ENCODE data around the gene TLNRD1.
"Not testable (repeated sequence)": the region's sequence is repeated elsewhere in the genome, so short reads cannot be mapped to it uniquely, and the experiment has no call there.

TLNRD1 gene

DNA sequence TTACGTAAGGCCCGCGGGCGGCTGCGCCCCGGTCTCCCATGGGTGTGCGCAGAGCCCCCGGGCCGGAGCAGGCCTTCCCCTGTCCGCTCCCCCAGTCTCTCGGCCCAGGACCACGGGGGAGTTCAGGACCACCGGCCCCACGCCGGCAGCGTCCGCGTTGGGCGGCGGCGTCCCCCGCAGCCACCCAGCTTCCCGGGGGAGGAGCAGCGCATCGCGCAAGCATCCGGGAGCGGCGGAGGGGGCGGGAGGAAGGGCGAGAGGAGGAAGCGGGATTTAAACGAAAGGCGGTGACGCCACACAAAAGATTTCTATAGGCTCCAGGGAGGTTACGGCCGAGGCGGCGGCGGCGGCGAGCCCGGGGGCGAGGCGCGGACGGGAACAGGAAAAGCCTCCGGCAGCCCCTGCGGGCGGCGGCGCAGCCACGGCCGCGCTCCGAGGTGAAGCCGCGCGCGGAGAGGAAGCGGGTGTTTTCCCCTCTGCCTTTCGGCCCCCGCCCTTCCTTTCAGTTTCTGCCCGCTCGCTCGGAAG, at the start of gene TLNRD1:
TSS of gene TLNRD1 (plus strand) at position 300 of the 528 bp plus-strand sequence. CDS start 1,349 bp downstream, outside the sequence.
- peak; percentile 92 for DNase-seq (ENCODE audit: low spot score)

DNA sequence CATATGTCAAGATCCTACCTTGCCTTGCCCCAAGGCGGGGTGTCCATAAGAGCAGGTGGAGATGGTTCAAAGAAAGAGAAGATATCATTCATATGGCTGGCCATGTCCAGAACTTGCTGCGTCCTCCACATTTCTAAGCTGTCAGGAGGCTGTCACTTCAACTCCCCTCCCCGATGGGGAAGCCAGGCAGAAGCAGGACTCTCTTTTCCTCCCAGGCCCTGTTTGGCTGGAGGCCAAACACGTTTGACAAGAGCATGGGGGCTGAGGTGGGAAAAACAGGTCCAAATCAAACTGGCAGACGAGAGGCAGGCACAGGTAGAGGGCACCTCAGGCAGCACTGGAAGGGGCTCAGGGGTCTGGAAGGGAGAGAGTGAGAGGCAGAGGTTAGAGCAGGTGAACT, 48.8 kb upstream of the TLNRD1 start:
- no peak for DNase-seq (ENCODE audit: low spot score)

DNA sequence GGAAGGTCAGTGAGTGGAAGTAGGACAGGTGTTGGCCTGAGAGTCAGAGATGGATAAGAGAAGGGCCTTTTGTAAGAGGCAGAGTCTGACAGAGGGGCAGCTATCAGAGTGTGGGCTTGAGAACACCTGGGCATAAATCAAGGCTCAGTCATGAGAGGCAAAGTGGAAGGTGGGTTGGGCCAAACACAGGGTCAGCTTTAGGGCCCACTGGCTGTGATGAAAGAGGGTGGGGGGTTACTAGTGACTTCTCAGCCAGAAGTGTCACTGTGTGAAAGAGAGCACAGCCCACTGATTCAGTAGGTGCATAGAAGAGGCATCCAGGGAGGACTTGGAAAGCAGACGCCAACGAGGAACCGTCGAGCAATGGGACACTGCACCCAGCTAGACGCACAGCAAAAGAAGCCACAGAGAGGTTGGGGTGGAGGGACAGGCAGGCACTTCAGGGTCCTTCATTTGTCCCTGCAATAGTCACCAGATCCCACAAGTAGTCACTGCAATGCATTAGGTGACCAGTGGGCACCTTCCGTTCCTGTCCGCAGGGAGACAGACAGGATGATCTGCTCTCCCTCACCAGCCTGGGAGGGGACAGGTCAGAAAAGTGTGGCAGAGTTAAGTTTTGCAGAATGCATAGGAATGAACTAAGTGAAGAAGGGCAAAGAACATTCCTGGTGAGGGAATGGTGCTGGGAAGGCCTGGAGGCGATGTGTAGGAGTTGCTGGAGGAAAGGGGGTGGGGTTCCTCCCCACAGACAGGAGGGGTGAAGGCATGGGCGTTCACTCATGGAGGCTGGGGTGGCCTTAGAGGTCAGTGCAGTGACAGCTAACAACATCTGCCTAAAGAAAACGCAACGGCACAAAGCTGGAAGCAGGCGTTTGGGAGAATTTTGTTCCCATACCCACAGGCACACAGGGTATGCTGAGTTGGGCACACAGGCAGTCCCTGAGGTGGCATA, 47.4 kb upstream of the TLNRD1 start:
- DNase-seq (ENCODE audit: low spot score) = no peak

DNA sequence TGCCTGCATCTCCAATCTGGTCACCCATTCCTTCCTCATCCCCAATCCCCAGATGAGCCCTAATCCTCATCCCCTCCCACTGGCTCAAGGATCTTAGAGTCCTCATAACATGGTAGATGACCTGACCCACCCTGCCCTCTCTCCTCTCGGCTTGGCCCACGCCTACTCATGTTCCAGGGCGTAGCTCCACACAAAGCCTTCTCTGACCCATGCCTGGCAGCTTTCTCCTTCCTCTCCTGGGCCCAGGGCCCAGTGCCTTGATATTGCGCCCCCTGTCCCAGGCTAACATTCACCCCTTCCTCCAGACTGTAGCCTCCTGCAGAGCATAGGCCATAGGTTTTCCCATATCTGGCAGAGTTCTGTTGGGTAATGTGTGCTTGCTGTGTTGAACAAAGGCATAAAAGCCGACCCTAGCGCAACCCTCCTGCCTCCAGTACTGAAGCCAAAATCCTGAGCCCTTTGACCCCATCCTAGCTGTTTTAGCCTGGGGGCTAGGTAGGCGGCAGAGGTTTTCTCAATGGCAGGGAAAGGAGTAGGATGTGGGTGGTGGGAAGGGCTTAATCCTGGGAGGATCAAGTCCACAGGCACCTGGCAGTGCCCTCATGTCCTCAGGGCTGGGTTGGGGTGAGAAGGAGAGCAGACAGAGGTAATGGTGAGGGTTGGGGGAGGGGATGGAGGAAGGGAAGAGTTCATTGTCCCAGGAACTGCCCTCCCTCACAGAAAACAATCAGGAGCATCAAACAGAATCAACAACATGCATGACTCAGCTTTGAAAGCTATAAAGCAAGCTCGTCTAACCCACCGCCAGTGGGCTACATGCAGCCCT, 46.6 kb upstream of the TLNRD1 start:
- DNase-seq (ENCODE audit: low spot score) = peak; percentile 46

DNA sequence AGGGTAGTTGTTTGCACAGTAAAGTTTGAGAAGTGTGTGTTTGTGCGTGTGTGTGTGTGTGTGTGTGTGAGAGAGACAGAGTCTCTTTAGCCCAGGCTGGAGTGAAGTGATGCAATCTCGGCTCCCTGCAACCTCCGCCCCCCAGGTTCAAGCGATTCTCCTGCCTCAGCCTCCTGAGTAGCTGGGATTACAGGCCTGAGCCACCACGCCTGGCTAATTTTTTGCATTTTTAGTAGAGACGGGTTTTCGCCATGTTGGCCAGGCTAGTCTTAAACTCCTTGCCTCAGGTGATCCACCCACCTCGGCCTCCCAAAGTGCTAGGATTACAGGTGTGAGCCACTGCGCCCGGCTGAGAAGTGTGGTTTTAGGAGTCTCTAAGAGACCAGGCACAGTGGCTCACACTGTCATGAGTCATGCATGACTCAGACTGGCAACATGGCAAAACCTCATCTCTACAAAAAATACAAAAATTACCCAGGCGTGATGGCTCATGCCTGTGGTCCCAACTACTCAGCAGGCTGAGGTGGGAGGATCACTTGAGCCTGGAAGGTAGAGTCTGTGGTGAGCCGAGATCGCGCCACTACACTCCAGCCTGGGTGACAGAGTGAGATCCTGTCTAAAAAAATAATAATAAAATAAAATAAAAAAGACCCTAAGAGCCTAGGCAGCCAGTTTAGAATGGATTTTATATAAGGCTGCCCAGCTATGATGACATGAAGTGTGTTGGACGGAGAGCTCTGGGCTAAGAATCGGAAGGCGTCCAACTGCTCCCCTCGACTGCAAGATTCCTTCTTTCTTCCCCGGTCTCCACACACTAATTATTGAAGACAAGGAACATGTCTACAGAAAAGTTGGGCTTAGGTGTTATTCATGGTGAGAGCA, 44.9 kb upstream of the TLNRD1 start:
- DNase-seq (ENCODE audit: low spot score) = not testable (repeated sequence)

DNA sequence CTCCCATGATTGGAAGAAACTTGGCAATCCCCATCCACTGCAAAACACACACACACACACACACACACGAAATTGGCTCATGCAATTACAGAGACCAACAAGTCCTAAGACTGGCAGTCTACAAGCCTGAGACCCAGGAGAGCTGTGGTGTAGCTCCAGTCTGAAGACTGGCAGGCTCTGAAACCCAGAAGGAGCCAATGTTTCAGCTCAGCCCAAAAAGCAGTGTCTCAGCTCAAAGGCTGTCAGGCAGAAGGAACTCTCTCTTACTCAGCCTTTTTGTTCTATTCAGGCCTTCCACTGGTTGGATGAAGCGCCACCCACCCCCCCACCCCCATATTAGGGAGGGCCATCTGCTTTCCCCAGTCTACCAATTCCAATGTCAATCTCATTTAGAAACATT, 43.2 kb upstream of the TLNRD1 start:
- no peak for DNase-seq (ENCODE audit: low spot score)

DNA sequence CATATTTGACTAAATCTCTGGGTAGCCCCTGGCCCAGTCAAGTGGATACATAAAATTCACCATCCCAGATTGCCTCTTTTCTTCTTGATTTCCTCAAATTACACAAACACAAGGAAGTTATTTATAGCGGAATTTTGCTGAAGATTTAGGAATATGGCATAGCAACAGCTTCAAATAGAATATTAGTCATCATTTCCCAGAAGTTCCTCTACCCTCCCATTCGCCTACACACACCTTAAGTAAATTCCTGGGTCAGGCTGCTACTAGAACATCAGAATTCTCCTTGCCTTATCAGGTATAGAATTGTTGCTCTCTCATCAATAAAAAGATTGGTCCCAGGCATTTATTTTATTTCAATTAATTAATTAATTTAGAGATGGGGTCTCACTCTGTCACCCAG, 42.7 kb upstream of the TLNRD1 start:
- DNase-seq (ENCODE audit: low spot score) = no peak

DNA sequence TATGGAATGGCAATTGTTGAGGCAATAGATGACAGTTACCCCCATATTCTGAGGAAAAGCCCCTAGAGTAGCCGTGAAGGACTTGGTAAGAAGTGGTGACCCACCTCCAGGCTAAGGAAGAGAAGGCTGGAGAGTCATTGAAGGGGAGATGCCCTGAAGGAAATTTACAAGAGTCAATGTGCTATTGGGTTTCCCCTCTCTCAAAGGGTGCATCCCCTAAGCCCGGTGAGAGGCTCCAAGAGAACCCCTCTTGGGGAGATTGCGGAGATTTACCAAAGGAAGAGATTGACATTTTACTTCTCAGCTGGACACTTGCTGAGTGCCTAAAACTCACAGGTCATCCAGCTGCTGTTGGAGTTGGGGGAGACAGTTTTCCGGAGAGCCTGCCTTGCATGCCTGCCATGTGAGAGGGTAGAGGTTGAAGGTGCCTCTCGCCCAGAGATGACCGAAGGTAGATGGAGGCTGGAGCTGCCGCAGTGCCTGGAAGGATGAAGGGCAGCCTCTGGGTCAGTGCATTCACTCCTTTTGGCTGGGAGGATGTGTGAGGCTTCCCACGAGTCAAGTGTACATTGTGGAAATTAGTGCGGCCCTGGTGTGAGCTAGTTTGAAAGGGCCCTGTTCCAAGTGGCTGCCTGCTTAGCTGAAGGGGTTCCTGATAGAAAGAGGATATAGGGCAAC, 41.8 kb upstream of the TLNRD1 start:
- DNase-seq (ENCODE audit: low spot score) = no peak

DNA sequence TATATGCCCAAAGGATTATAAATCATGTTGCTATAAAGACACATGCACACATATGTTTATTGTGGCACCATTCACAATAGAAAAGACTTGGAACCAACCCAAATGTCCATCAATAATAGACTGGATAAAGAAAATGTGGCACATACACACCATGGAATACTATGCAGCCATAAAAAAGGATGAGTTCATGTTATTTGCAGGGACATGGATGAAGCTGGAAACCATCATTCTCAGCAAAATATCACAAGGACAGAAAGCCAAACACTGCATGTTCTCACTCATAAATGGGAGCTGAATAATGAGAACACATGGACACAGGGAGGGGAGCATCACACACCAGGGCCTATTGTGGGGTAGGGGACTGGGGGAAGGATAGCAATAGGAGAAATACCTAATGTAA, 35.3 kb upstream of the TLNRD1 start:
- DNase-seq (ENCODE audit: low spot score) = not testable (repeated sequence)

DNA sequence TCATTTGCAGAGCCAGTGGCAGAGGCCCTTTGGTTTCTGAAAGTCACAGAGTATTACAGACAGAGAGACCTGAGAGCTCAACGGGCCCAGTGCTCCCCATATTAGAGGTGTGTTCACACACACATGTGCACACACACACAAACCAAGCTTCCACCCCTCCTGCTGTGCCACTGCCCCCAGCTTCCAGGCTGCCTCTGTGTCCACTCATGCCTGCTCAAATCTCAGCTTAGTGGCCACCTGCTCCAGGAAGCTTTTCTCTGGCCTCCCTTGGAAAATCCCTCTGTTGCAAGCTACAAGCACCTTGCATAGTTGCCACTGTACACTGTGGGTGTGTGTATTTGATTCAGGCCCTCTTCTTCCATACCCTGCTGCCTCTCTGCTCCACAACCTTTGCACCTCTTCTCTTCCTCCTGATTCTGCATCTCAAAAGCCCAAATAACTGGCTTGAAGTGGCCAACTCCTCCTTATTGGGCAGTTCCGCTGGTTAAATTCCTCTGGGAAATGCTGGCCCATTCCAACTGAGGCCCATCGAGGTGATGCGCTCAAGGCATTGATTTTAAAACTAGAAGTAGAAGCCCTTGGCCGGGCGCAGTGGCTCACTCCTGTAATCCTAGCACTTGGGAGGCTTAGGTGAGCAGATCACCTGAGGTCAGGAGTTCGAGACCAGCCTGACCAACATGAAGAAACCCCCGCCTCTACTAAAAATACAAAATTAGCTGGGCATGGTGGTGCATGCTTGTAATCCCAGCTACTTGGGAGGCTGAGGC, 34.1 kb upstream of the TLNRD1 start:
- DNase-seq (ENCODE audit: low spot score) = no peak

DNA sequence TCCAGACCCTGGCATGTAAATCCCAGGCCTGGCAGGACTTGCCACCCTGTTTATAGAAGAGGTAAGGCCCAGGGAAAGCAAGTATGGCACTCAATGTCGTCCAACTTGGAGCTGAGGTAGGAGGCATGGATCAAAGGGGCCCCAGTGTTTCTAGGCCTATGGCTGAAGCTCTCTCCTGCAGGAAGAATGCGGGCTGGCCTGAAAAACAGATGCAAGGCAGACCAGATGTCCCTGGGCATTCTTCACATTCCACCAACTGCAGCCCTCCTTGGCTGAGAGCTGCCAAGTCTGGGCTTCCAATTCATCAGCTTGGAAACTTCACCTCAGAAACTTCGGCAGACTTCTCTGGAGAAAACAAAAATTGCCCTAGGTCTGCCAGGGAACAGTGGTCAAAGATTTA, 33.3 kb upstream of the TLNRD1 start:
- DNase-seq (ENCODE audit: low spot score) = peak; percentile 73

DNA sequence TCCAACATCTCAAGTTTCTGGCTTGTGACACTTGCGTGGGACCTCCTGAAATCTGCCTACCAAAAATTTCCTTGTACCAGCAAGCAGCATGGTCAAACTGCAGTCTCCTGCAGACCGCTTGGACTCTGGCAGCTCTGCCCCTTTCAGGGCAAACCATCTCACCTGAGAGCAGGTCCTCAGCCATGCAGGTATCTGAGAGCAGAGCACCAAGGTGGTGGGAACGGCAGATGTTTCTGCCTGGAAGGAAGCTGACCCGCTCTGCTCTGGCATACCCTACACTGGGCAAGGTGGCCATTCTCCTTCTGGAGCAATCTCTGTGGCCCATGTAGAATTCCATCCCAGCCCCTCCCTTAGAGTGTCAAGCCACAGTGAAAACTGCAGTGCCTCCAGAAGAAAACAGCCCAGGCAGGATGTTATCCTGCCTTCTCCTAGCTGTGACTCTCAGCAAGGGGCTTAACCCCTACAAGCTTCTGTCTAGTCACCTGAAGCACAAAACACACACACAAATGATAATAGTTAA, 32.7 kb upstream of the TLNRD1 start:
- DNase-seq (ENCODE audit: low spot score) = no peak

DNA sequence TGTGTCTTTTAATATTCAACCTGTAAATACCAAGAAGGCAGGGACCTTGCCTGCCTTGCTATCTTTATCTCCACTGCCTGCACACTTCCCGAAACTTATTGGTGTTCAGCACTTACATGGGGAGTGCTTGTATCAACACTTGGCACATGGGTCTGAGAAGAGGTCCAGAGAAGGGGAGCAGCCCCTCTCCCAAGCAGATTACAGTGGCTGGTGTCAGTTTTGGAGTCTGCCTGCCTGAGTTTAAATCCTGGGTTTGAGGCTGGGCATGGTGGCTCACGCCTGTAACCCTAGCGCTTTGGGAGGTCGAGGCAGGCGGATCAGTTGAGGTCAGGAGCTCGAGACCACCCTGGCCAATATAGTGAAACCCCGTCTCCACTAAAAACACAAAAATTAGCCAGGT, 31.4 kb upstream of the TLNRD1 start:
- DNase-seq (ENCODE audit: low spot score) = no peak

DNA sequence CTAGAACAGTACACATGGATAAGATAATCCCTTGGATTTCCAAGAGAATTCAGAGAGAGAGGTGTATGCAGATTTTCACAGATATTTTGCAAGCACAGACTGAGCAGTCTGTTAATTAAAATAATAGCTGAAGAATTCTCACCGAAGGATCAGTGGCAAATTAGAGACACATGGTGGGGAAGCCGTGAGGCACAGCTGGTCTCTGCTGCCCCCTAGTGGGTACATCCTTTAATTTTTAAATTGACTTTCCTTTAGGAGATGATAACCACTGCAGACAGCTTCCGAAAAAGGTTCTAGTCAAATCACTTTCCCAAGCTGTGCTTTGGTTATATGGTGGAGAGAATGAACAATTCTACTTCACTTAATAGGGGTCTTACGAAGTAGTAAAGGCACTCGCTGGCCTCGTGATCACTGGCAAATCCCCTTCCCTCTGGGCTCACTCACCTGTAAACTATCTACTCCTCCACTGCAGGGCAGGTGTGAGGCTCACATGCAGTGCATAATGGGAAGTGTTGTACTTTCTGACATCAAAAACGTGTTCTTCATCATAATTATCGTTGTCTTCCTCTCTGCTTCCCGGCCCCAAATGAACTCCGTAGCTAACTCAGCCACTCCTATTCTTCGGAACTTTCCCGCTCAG, 30.6 kb upstream of the TLNRD1 start:
- DNase-seq (ENCODE audit: low spot score) = peak; percentile 67

DNA sequence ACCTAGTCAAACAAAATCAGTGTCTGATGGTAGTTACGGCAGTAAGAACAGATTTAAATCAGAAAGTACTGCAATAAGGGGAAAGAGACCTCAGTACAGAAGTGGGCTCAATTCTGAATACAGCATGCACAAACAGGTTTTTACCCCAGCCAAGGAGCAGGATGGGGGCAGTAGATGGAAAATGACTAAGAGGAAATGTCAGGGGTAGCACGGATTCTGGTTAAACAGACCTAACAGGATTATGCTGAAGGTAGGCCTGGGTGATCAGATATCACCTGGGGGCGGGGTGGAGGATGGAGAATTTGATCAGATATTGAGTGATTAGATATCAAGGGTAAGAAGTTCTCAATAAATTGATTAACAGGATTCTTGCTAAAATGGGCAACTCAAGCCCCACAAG, 30.1 kb upstream of the TLNRD1 start:
- no peak for DNase-seq (ENCODE audit: low spot score)

DNA sequence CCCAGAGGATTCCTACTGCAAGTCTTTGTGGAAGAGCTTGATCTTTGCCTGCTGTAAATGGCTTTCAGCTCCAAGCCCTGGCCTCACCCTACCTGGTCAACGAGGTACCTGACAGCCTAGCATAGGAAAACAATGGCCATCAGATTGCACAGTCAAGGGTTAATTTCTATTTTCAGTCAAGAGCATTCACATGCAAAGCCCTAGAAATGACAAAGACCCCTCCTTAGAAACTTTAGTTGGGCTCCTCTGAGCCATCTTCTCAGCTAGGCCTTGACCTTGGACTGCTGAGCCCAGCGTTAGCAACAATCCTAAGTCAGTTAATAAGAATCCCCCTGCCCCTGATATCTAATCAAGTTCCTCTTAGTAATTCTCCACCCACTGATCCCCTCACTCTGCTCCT, 29.6 kb upstream of the TLNRD1 start:
- no peak for DNase-seq (ENCODE audit: low spot score)

DNA sequence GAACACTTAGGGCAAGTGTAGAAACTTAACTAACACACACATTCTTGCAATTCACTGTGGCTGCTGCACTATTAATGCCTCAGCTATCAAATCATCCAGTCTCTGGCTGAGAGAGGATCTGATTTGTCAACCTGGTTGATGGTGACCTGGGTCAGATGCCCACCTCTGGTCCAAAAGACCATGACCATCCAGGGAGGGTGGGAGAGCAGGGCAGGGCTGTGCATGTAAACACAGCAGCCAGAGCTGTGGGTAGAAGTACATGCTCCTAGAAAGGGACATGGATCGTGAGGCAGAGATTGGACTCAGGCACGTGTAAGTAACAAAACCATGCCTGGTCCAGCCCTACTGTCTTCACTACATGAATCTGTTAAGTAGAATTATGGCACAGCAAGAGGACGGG, 28.4 kb upstream of the TLNRD1 start:
- no peak for DNase-seq (ENCODE audit: low spot score)

DNA sequence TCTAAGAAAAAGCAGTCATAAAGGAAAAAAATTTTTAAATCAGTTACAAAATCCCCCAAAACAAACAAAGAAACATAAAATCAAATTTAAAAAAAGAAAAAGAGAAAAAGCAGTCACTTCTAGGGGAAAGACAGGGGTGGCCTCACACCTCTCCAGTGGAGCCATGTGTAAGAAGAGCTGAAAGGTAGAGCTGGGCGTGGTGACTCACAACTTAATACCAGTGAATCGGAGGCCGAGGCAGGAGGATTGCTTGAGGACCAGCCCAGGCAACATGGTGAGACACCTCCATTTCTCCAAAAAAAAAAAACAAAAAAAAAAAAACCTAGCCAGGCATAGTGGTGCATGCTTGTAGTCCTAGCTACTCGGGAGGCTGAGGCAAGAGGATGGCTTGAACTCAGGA, 25.8 kb upstream of the TLNRD1 start:
- no peak for DNase-seq (ENCODE audit: low spot score)

DNA sequence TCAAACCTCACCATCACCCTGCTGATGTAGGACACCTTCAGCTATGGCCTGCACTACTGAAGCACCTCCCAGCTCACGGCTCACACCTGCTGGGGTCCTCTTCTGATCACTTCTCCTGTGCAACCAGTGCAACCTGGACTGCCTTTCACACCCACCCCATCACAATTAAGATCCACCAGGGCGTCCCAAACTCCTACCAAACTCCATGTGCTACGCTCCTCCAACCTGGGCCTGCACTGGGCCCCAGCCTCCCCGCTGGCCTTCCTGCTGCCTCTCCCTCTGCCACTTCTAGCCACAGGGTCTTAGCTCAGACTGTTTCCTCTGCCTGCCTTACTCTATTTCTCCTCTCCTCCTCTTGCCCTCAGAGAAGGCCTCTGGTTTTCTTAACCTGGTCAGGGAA, 23.9 kb upstream of the TLNRD1 start:
- no peak for DNase-seq (ENCODE audit: low spot score)

DNA sequence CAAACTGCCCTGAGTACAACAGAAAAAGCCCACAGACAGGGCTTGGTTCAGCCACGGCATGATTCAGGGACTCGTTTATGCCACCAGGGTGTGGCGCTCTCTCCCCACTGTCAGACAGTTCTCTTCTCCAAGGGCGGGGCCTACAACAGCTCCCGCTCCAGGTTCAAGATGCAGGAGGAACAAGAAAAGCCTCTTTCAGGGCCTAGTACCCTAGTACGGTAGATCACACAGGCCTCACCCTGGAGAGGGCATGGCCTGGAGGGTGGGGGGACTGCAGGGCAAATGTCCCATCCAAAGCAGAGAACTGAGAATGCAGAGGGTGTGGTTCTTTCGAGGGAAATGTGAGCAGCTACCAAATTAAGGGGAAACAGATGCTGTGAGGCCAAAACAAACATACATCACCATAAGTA, 23.1 kb upstream of the TLNRD1 start:
- DNase-seq (ENCODE audit: low spot score) = peak; percentile 75
